Stimulated activated memory B cell treated with anti-CD40 and anti-IgM and Interleukin-4, amounts not matched to agents 10 μg/mL and 1 μg/mL and 100 μg/mL, for 72 hours (primary cell): ENCODE results near the gene IPO9.
"Not testable (repeated sequence)": the region's sequence is repeated elsewhere in the genome, so short reads cannot be mapped to it uniquely, and the experiment has no call there.

ENCODE experiments used
- ATAC-seq: fragments of 150-1000 bp; cut with Tn5 transposase; 2 replicates; pipeline ENCODE4 v1.10.0; 2021
- H3K27ac Mint-ChIP-seq: one replicate; pipeline ENCODE4 v1.8.0; 2022; ENCODE audit warnings: mild to moderate bottlenecking, mixed read lengths
- H3K27me3 Mint-ChIP-seq: one replicate; pipeline ENCODE4 v1.8.0; 2022; ENCODE audit warnings: mixed read lengths
- H3K36me3 Mint-ChIP-seq: one replicate; pipeline ENCODE4 v1.8.0; 2022; ENCODE audit warnings: mixed read lengths
- H3K4me1 Mint-ChIP-seq: one replicate; pipeline ENCODE4 v1.8.0; 2022; ENCODE audit warnings: mixed read lengths
- H3K4me3 Mint-ChIP-seq: one replicate; pipeline ENCODE4 v1.8.0; 2022; ENCODE audit warnings: mild to moderate bottlenecking, moderate library complexity, mixed read lengths
- H3K9me3 Mint-ChIP-seq: one replicate; pipeline ENCODE4 v1.8.0; 2022; ENCODE audit warnings: mixed read lengths

The IPO9 gene

DNA sequence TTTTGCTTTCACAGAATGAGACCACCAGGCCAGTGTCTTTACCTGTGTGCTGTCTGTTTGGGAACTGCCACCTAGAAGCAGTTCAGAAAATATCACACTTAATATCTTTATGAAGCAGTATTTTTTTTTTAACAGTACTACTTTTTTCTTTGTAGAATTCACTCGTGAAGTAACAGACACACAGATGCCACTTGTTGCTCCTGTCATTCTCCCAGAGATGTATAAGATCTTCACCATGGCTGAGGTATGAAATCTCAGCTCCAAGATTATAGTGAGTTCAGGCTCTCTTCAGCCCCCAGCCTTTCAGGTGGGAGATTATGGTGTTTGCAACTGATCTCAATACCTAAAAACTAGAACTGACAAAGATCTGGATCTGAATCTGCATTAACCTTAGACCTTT, 23.0 kb downstream of the IPO9 start:
- no peak overlapping the region for H3K4me3 Mint-ChIP-seq
- no peaks in the 10 kb centered on the region for H3K27me3 Mint-ChIP-seq
- no peak overlapping the region for H3K27ac Mint-ChIP-seq
- H3K4me1 Mint-ChIP-seq = peaks cover under 1% of the 10 kb centered on the region
- no peak for ATAC-seq
- H3K9me3 Mint-ChIP-seq = no peaks in the 10 kb centered on the region
- H3K36me3 Mint-ChIP-seq = peaks cover 55% of the 10 kb centered on the region

DNA sequence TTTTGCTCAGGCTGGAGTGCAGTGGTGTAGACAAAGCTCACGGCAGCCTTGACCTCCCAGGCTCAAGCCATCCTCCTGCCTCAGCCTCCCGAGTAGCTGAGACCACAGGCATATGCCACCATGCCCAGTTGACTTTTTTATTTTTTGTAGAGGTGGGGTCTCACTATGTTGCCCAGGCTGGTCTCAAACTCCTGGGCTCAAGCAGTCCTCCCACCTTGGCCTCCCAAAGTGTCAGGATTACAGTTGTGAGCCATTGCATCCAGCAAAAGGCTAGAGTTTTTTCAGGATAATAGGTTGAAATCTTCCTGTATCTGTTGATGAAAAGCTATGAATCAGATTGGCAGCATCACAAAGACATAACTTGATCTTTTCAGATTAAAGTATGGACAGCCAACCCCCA, 27.8 kb downstream of the IPO9 start:
- H3K9me3 Mint-ChIP-seq, H3K4me1 Mint-ChIP-seq, H3K27me3 Mint-ChIP-seq, H3K4me3 Mint-ChIP-seq, H3K27ac Mint-ChIP-seq, ATAC-seq: not testable (repeated sequence)
- H3K36me3 Mint-ChIP-seq = peaks cover 67% of the 10 kb centered on the region

DNA sequence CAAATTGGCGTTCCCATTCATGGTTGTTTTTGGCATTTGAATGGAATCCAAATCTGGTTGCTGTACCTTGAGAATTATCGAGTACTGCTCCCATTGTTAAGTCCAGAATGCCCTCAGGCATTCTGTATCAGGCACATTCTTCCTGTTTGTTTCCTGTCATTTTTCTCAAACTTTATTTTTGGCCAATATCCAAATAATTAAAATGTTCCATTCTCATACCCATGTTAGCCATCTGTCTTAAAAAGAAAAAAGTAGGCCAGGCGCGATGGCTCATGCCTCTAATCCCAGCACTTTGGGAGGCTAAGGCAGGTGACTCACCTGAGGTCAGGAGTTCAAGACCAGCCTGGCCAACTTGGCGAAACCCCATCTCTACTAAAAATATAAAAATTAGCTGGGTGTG, 30.5 kb downstream of the IPO9 start:
- Mint-ChIP-seq H3K36me3 (peaks cover 65% of the 10 kb centered on the region), H3K27me3 (no peaks in the 10 kb centered on the region), H3K9me3 (no peaks in the 10 kb centered on the region), H3K4me3 (no peak overlapping the region), H3K27ac (no peak overlapping the region), H3K4me1 (no peaks in the 10 kb centered on the region)
- no peak for ATAC-seq

DNA sequence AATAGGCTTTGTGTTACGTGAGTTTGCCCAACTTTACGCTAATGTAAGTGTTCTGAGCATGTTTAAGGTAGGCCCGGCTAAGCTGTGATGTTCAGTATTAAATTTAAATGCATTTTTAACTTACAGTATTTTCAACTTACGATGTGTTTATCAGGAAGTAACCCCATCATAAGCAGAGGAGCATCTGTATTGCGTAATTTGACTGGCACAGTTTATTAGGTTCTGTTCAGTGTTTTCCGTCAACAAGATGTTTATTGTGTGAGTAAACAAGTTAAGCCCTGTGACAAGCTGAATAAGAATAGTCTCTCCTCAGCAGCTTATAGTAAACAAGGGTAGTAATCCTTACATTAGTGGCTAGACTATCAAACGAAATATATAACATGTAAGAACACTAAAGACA, 32.5 kb downstream of the IPO9 start:
- H3K4me3 Mint-ChIP-seq = no peak overlapping the region

DNA sequence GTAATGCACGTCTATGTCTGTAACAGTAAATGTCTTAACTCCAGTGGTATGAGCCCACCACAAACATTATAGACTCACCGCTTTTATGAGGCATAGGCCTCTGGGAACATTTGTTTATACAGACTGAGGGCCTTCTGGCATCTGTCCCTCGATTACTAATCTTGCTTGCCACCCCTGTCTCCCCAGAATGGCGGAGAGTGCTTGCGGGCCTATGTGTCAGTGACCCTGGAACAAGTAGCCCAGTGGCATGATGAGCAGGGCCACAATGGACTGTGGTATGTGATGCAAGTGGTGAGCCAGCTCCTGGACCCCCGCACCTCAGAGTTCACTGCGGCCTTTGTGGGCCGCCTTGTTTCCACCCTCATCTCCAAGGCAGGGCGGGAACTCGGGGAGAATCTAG, 41.4 kb downstream of the IPO9 start:
- no peaks in the 10 kb centered on the region for H3K4me1 Mint-ChIP-seq
- no peaks in the 10 kb centered on the region for H3K9me3 Mint-ChIP-seq
- H3K27ac Mint-ChIP-seq = no peak overlapping the region
- no peak overlapping the region for H3K4me3 Mint-ChIP-seq
- peaks cover 64% of the 10 kb centered on the region for H3K36me3 Mint-ChIP-seq
- ATAC-seq = no peak
- no peaks in the 10 kb centered on the region for H3K27me3 Mint-ChIP-seq

More for the DNA sequence above, 32.5 kb downstream of the IPO9 start:
- no peaks in the 10 kb centered on the region for H3K27me3 Mint-ChIP-seq
- ATAC-seq = no peak
- H3K27ac Mint-ChIP-seq = no peak overlapping the region
- H3K36me3 Mint-ChIP-seq = peaks cover 56% of the 10 kb centered on the region
- H3K4me1 Mint-ChIP-seq = no peaks in the 10 kb centered on the region
- no peaks in the 10 kb centered on the region for H3K9me3 Mint-ChIP-seq

DNA sequence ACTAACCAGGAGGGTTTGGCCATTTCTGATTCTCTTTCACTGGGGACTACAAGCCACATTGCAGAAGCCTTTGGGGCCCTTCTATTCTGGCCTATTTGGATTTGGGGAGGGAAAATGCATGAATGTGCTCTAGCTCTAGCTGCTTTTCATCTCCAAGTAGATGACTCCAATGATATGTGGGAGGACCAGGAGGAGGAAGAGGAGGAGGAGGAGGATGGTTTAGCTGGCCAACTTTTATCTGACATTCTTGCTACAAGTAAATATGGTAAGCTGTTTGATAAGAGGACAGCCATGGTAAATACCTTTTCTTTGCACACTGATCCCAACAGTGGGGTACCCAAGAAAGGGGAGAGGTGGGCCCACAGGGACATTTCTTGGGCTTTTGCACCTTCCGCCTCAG, 45.7 kb downstream of the IPO9 start:
- ATAC-seq = no peak
- peaks cover 52% of the 10 kb centered on the region for H3K36me3 Mint-ChIP-seq
- no peaks in the 10 kb centered on the region for H3K9me3 Mint-ChIP-seq
- no peak overlapping the region for H3K4me3 Mint-ChIP-seq
- no peaks in the 10 kb centered on the region for H3K27me3 Mint-ChIP-seq
- no peaks in the 10 kb centered on the region for H3K4me1 Mint-ChIP-seq
- no peak overlapping the region for H3K27ac Mint-ChIP-seq

DNA sequence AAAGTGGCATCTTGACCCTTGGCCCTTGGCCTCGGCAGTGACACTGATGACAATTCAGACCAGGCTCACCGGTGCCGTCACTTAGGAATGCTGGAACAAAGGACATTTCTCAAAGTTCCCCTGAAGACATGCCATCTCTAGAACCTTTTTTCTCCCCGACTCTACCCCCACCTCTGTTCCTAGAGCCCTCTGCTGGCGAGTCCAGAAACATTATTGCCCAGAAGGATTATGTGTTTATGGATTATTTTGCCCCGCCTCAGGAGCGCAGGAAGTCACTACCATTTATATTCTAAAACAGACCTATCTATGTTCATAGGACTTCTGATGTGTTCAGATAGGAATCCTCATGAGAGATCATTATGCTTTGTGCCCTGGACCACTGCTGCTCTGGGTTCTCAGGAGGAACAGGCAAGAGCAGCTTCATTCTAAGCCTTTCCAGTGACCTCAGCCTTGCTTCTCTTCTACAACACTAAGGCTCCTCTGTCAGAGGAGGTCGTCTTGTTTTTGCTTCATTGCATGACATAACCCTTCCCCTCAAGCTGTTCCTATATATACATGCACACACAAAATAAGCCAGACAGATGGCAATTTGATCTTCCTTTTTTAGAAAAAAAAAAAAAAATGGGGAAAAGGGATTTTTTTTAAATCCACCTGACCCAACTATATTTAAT, 47.3 kb downstream of the IPO9 start:
- ATAC-seq = no peak
- no peak overlapping the region for H3K4me3 Mint-ChIP-seq
- no peak overlapping the region for H3K27ac Mint-ChIP-seq
- peaks cover 37% of the 10 kb centered on the region for H3K36me3 Mint-ChIP-seq
- no peaks in the 10 kb centered on the region for H3K27me3 Mint-ChIP-seq
- H3K4me1 Mint-ChIP-seq = no peaks in the 10 kb centered on the region
- no peaks in the 10 kb centered on the region for H3K9me3 Mint-ChIP-seq

DNA sequence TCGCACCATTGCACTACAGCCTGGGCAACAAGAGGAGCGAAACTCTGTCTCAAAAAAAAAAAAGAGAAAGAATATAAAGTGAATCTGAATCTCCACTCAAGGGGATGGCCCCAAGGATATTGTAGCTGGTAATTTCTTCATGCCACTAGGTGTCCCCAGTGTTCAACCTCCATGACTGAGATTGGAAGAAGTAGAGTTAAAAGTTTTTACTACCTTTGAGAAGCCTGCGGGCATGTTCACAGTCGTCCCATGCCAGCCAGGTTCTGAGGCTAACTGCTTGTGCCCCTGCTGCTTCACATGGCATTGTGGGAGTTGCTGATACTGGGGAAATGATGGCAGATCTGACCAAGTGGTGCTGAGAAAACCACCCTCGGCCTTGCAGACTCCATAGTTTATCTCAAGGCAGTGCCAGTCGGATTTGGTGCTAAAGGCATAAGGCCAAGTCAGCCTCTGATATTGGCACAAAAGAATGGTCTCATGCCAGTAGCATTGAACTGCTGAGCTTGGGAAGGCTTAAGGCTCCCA, 49.0 kb downstream of the IPO9 start:
- no peak overlapping the region for H3K4me3 Mint-ChIP-seq
- H3K27ac Mint-ChIP-seq = no peak overlapping the region
- H3K27me3 Mint-ChIP-seq = no peaks in the 10 kb centered on the region
- ATAC-seq = no peak
- H3K4me1 Mint-ChIP-seq = peaks cover 3% of the 10 kb centered on the region
- H3K9me3 Mint-ChIP-seq = no peaks in the 10 kb centered on the region
- peaks cover 24% of the 10 kb centered on the region for H3K36me3 Mint-ChIP-seq

GRCh38 chr1:201880928-201881571, 52.1 kb downstream of the IPO9 start:
- ATAC-seq = no peak
- peaks cover 5% of the 10 kb centered on the region for H3K36me3 Mint-ChIP-seq
- no peak overlapping the region for H3K4me3 Mint-ChIP-seq
- no peak overlapping the region for H3K27ac Mint-ChIP-seq
- no peaks in the 10 kb centered on the region for H3K9me3 Mint-ChIP-seq
- H3K27me3 Mint-ChIP-seq = no peaks in the 10 kb centered on the region
- peaks cover 25% of the 10 kb centered on the region for H3K4me1 Mint-ChIP-seq

DNA sequence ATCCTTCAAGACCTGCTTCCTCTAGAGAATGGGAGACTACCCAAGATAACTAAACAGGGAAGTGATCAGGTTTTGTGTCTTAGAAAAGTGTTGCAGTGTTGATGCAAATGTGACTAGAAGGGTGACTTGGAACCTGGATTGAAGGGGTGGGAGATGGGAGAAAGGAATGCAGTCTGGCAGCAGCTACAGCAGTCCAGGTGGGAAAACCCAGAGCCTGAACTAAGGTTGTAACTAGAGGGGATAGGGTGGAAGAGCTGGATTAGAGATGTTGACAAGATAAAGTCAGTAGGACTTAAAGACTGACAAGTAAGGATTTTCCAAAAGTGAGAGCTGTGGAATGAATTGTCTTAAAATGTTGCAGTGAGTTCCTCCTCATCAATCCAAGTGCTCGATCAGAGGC, 52.7 kb downstream of the IPO9 start:
- no peak for ATAC-seq
- H3K27ac Mint-ChIP-seq = no peak overlapping the region
- H3K36me3 Mint-ChIP-seq = no peaks in the 10 kb centered on the region
- peaks cover 4% of the 10 kb centered on the region for H3K27me3 Mint-ChIP-seq
- no peaks in the 10 kb centered on the region for H3K9me3 Mint-ChIP-seq
- no peak overlapping the region for H3K4me3 Mint-ChIP-seq
- H3K4me1 Mint-ChIP-seq = peaks cover 25% of the 10 kb centered on the region

- Mint-ChIP-seq H3K27ac (no peak overlapping the region), H3K36me3 (no peaks in the 10 kb centered on the region), H3K4me1 (peaks cover 25% of the 10 kb centered on the region), H3K27me3 (peaks cover 15% of the 10 kb centered on the region), H3K9me3 (no peaks in the 10 kb centered on the region), H3K4me3 (no peak overlapping the region)
- peak; percentile 88 for ATAC-seq
Measured at GRCh38 chr1:201882665-201883132, 53.7 kb downstream of the IPO9 start.

DNA sequence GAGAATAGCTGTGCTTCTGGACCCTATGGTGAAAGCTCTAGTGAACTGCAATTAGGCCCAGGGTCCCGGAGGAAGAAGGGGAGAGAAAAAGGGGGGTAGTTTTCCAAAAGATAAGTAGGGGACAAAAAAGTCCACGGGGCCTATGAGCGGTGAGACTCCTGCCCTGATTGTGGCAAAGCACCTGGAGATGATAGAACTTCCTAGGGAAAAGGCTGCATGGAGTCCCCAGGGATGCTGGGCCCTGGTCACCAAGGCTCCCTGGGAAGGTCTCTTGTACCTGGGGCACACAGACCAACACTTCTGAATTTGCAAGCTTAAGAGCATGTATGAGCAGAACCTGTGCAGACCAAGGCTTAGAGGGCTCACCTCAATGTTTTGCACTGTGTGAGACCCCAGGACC, 54.3 kb downstream of the IPO9 start:
- H3K27me3 Mint-ChIP-seq = peaks cover 20% of the 10 kb centered on the region
- H3K9me3 Mint-ChIP-seq = no peaks in the 10 kb centered on the region
- H3K4me3 Mint-ChIP-seq = no peak overlapping the region
- peaks cover 25% of the 10 kb centered on the region for H3K4me1 Mint-ChIP-seq
- no peak for ATAC-seq
- no peak overlapping the region for H3K27ac Mint-ChIP-seq
- no peaks in the 10 kb centered on the region for H3K36me3 Mint-ChIP-seq

DNA sequence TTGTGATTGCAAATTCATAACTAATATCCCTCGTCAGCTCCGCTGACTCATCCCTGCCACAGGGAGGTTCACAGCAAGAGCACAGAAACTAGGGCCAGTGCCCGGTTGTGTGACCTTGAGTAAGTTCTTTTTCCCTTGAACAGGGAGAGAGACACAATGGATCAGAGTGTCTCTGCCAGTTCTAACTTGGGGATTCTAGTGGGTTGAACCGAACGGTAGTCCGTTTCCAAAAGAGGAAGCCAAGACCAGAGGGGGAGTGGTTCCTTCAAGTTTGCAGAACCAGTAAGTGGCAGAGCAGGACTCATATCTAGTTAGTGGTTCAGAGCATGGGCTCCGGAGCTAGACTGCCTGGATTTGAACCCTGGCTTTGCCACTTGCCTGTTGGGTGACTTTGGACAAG, 54.8 kb downstream of the IPO9 start:
- no peaks in the 10 kb centered on the region for H3K36me3 Mint-ChIP-seq
- H3K9me3 Mint-ChIP-seq = no peaks in the 10 kb centered on the region
- H3K27me3 Mint-ChIP-seq = peaks cover 25% of the 10 kb centered on the region
- H3K4me3 Mint-ChIP-seq = no peak overlapping the region
- no peak overlapping the region for H3K27ac Mint-ChIP-seq
- peaks cover 25% of the 10 kb centered on the region for H3K4me1 Mint-ChIP-seq
- ATAC-seq = peak; percentile 69

DNA sequence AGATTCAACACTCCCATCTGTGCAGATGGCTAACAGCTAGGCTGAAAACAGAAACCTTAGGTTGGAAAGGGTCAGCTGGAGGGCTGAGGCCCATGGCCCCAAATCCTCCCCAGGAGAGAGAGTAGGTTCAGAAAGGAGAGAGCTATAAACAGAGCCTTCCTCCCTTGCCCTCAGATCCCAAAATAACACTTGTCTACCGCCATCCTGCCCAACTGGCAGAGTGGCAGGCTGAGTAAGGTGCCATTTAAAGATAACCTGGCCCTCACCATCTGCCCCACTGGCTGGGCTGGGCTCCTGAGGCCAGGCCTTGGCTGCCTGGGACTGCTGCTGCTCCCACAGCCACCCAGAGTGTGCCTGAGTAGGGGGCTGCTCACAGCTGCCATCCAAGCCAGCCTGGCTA, 55.5 kb downstream of the IPO9 start:
- H3K27ac Mint-ChIP-seq = no peak overlapping the region
- H3K36me3 Mint-ChIP-seq = no peaks in the 10 kb centered on the region
- no peak for ATAC-seq
- H3K4me1 Mint-ChIP-seq = peaks cover 27% of the 10 kb centered on the region
- peaks cover 30% of the 10 kb centered on the region for H3K27me3 Mint-ChIP-seq
- H3K4me3 Mint-ChIP-seq = no peak overlapping the region
- H3K9me3 Mint-ChIP-seq = no peaks in the 10 kb centered on the region

DNA sequence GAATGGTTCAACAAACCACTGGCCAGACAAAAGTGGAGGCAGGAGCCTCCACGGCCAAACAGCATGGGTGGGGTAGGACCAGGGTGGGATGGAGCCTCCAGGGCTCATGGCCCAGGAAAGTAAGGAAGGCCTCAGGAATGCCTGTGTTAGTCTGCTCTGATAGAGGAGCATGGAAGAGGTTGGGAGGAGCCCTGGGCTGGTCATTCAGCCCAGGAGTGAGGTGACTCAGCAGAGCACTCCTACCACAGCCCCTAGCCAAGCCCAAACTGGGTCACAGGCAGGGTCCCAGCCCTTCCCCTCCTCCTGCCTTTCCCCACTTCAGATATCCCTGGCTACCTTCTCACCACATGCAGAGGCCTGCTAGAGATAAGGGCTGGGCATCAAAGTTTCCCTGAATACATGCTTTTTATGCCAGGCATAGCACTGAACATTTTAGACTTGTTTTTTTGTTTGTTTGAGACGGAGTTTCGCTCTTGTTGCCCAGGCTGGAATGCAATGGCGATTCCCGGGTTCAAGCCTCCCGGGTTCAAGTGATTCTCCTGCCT, 56.6 kb downstream of the IPO9 start:
- Mint-ChIP-seq H3K4me1 (peaks cover 31% of the 10 kb centered on the region), H3K36me3 (no peaks in the 10 kb centered on the region), H3K27ac (no peak overlapping the region), H3K4me3 (no peak overlapping the region), H3K27me3 (peaks cover 42% of the 10 kb centered on the region), H3K9me3 (no peaks in the 10 kb centered on the region)
- no peak for ATAC-seq
